ENCODE data around the gene GNB2. TPM values are rescaled to one million over a fixed set of nuclear protein-coding genes. Genes with fewer than 3 reads are reported as not detected.

The GNB2 gene
- total RNA-seq, 4 donors from 2014 or later: 148 to 232 (median 186) TPM

DNA sequence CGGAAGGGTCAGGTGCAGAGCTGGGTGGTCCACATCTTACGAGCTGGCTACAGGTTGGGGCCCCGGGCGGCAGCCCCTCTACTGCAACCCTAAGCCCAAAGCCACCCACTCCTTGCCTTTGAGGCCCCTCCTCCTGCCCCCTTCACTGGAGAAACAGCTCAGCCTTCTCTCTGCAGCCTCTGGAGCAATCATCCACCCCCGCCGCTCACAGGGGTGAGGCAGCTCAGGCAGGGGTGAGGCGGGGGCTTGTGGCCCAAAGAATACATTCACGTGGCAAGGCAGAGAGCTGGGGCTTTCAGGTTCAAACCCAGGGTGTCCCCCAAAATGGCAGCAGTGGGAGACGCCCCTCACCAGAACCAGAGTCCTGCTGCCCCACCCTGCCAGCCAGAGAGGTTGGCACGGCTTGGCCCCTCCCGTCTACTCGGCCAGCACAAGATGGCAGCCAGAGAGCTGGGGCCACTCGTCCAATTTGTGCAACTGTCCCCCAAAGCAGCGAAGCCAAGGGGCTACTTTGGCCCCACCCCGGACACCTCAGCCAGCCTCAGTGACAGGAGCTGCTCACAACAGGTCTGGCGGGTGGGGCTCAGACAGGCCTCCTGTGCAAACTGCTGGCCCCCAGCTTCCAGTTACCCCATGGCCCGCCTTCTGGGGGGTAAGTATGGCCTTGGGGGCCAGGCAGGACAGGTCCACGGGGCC, 7.2 kb downstream of the GNB2 start:
- TF ChIP-seq, protein P1, sequence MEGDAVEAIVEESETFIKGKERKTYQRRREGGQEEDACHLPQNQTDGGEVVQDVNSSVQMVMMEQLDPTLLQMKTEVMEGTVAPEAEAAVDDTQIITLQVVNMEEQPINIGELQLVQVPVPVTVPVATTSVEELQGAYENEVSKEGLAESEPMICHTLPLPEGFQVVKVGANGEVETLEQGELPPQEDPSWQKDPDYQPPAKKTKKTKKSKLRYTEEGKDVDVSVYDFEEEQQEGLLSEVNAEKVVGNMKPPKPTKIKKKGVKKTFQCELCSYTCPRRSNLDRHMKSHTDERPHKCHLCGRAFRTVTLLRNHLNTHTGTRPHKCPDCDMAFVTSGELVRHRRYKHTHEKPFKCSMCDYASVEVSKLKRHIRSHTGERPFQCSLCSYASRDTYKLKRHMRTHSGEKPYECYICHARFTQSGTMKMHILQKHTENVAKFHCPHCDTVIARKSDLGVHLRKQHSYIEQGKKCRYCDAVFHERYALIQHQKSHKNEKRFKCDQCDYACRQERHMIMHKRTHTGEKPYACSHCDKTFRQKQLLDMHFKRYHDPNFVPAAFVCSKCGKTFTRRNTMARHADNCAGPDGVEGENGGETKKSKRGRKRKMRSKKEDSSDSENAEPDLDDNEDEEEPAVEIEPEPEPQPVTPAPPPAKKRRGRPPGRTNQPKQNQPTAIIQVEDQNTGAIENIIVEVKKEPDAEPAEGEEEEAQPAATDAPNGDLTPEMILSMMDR (IDR thresholded peaks at IDR 0.05; ENCODE audit: low read depth): no peak

- TF ChIP-seq, protein P1 (IDR thresholded peaks at IDR 0.05; ENCODE audit: low read depth): no peak
These were observed 8.1 kb downstream of the GNB2 start for GRCh38 chr7:100681491-100682227.

DNA sequence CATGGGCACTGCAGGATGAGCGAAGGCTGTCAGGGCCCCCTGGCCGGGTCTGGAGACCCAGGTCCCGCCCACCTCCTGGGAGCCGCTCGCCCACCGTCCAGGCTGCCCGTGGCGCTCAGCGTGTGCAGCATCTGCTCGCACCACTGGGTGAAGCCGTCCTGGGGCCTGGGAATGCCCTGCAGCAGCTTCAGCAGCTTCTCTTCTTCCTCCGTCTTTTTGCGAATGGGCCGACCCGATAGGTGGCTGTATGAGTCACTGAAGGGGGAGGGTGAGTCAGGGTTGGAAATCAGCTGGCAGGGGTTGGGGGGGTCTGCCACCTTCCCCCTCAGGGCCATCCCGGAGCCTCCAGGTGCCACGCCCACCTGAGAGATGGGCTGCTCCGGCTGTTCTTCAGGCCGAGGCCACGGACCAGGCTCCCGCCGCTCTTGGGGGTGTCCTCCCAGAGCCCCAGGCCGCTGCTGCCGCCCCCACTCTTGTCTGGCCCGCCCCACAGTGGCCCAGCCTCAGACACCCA, 8.7 kb downstream of the GNB2 start:
- TF ChIP-seq, protein P1 (IDR thresholded peaks at IDR 0.05; ENCODE audit: low read depth): no peak

GRCh38 chr7:100682991-100683658, 9.6 kb downstream of the GNB2 start:
- TF ChIP-seq, protein P1 (IDR thresholded peaks at IDR 0.05; ENCODE audit: low read depth): no peak

- TF ChIP-seq, protein P1 (IDR thresholded peaks at IDR 0.05; ENCODE audit: low read depth): no peak
These were observed 10.4 kb downstream of the GNB2 start for GRCh38 chr7:100683659-100684533.

GRCh38 chr7:100684534-100685042, 11.0 kb downstream of the GNB2 start:
- TF ChIP-seq, protein P1 (IDR thresholded peaks at IDR 0.05; ENCODE audit: low read depth): no peak
